GM19397 (cell line): ENCODE measurements around the gene CCK.

ENCODE experiments used
- ATAC-seq: cut with Tn5 transposase; IDR thresholded peaks from one replicate; pipeline ENCODE4 v1.9.1; 2021; ENCODE audit warnings: mild to moderate bottlenecking, moderate library complexity; ENCODE audit not compliant: unreplicated experiment

The CCK gene

GRCh38 chr3:42269647-42270046 lies 3.7 kb upstream of the CCK start:
- no peak for ATAC-seq

GRCh38 chr3:42267878-42268277 lies 1.9 kb upstream of the CCK start:
- no peak for ATAC-seq

- ATAC-seq: no peak
These were observed 660 bp downstream of the CCK start for GRCh38 chr3:42265059-42265991.

- ATAC-seq: no peak
These were observed 1.5 kb downstream of the CCK start for GRCh38 chr3:42264399-42265058.

GRCh38 chr3:42263354-42264346 lies 2.3 kb downstream of the CCK start:
- no peak for ATAC-seq

GRCh38 chr3:42262525-42262924 lies 3.5 kb downstream of the CCK start:
- no peak for ATAC-seq

GRCh38 chr3:42257007-42257406 lies 9.0 kb downstream of the CCK start:
- ATAC-seq: no peak

GRCh38 chr3:42256135-42256819 lies 9.7 kb downstream of the CCK start:
- ATAC-seq: no peak

GRCh38 chr3:42254566-42254965 lies 11.4 kb downstream of the CCK start:
- no peak for ATAC-seq

GRCh38 chr3:42250761-42251160 lies 15.2 kb downstream of the CCK start:
- ATAC-seq: no peak

- no peak for ATAC-seq
These were observed 18.4 kb downstream of the CCK start for GRCh38 chr3:42247576-42248027.

- ATAC-seq: no peak
These were observed 19.9 kb downstream of the CCK start for GRCh38 chr3:42246091-42246490.

GRCh38 chr3:42236611-42237010 lies 29.4 kb downstream of the CCK start:
- no peak for ATAC-seq

- no peak for ATAC-seq
These were observed 30.5 kb downstream of the CCK start for GRCh38 chr3:42235532-42235931.

- no peak for ATAC-seq
These were observed 35.1 kb downstream of the CCK start for GRCh38 chr3:42230860-42231259.

GRCh38 chr3:42229942-42230688 lies 35.9 kb downstream of the CCK start:
- no peak for ATAC-seq

- no peak for ATAC-seq
These were observed 36.6 kb downstream of the CCK start for GRCh38 chr3:42229266-42229941.

GRCh38 chr3:42228796-42229195 lies 37.2 kb downstream of the CCK start:
- no peak for ATAC-seq
